Stimulated activated CD4-positive, alpha-beta T cell treated with anti-CD3 and anti-CD28 coated beads, Interleukin-2, amount 100 ng/mL, for 4 hours (primary cell): Measurements from ENCODE around the gene C2orf69.
"Not testable (repeated sequence)": the region's sequence is repeated elsewhere in the genome, so short reads cannot be mapped to it uniquely, and the experiment has no call there.

ENCODE experiments used
- DNase-seq: peaks from one replicate; pipeline ENCODE4 v3.0.0-alpha.2; 2020; ENCODE audit warnings: low read depth

C2orf69 gene

GRCh38 chr2:199911052-199911876 lies at the start of gene C2orf69:
C2orf69 (plus strand) TSS chr2:199911293; CDS start chr2:199911439, 146 bp downstream.
- DNase-seq: peak; percentile 88

- DNase-seq: no peak
These were observed 48.3 kb upstream of the C2orf69 start for GRCh38 chr2:199862788-199863187.

DNA sequence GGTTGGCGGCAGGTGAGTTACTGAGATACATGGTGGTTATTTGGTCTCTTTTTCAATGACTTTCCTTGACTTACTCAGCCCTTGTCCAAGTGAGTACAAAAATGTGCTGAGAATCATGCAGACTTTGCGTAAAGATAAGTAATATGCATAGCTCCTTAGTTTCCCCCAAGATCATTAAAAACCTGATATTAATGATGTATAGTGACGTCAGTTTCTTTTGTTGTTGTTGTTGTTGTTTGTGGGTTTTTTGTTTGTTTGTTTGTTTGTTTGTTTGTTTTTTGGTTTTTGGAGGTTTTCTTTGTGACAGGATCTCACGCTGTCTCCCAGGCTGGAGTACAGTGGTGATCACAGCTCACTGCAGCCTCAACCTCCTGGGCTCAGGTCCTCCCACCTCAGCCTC lies 45.2 kb upstream of the C2orf69 start:
- no peak for DNase-seq

DNA sequence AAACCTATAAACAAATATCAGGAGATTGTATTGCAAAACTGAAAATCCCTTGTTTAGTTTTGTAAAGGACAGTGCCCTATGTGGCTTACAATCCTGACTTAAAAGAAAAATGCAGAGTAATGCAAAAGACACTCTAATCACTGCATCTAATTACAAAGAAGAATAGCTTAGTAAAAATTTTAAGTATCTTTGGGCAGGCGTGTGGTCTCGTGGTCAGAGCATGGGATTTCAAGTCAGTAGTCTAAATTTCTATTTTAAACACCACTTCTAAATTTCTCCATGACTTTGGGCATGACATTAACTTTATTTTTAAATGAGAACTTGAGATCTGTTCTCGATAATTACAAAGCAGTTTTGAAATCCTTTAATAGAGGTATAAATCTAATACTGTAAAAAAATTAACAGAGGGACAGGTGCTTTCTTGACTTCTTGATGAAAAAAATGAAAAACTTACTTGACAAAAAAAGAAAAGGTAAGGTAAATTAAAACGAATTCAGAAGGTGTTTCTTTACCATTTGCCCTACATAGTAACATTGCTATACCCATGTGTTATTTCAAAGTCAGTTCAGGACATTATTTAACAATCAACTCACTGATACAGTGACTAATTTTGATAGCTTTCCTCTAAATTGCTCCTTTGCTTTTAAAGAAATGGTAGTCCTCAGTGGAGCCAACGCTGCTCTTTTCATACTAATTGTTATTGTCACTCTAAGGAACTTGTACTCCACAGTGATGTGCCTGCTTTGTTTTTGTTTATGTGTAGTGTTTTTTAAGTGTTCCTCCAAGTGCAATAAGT lies 42.5 kb upstream of the C2orf69 start:
- no peak for DNase-seq

DNA sequence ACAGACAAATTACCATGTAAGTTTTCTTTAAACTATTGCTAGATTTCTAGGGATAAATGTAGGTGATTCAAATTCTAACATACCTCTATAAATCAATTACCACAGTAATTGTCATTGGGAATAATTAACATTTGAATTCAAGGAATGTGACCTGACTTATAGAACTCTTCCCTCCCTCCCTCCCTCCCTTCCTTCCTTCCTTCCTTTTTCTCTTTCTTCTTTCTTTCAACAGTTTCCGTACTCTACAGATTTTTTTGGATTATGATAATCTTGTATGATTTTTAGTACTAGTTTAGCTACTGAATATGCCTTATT lies 41.9 kb upstream of the C2orf69 start:
- DNase-seq: no peak

DNA sequence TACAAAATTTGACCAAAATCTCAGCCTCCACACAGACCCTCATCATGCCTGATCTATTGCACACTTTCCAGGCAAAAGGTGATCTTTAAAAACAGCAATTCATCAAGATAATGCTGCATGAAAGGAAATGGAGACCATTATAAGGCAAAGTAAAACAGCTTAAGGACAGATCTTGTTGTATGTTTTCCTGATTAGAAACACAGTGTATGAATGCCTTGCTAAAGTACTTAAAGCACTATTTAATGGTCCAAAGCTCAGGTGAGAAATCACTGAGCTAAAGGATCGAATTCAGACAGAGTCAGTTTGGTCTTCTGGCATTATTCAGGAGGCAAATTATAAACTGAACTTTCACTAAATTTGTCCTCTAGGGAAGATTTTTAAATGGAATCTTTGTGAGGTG lies 41.4 kb upstream of the C2orf69 start:
- no peak for DNase-seq

- DNase-seq: no peak
These were observed 40.5 kb upstream of the C2orf69 start for GRCh38 chr2:199870581-199870980.

GRCh38 chr2:199874209-199874608 lies 36.9 kb upstream of the C2orf69 start:
- DNase-seq: no peak

DNA sequence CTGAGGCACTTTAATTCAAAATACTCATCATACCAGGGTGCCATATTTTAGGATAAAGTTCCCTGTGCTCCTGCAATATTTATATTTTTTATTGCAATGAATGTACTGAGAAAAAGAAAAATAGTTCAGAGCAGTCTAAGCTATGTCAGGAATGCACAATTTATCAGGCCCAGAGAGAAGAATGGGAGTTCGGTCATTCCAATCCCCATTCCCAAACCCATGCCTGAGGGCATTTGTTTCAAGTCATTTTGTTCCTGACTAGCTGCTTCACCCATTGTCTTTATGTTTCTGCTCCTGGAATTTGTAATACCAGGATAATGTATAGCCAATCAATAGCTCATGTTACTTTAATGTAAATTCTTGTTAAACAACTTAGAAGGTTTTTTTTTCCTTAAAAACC lies 35.7 kb upstream of the C2orf69 start:
- no peak for DNase-seq

- DNase-seq: no peak
These were observed 28.4 kb upstream of the C2orf69 start for GRCh38 chr2:199882667-199883066.

GRCh38 chr2:199883474-199884212 lies 27.4 kb upstream of the C2orf69 start:
- DNase-seq: no peak

DNA sequence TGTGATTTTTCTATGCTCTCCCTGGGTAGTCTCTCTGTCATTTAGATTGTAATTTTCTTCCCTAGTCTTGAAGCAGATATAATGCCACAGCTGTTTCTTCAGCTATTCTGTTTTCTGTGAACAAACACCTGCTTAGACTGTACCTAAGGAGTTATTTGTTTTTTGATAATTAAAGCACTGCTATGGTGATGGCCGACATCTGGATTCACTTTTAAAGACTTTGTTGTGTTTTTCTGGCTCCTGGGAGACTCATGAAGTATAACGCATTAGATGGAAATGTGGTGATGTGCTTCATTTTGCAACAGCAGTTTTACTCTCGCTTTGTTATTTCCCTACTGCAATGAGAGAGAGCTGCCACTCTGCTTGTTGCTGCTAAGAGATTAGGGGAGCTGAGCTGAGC lies 15.7 kb upstream of the C2orf69 start:
- no peak for DNase-seq

- DNase-seq: no peak
These were observed 14.5 kb upstream of the C2orf69 start for GRCh38 chr2:199896617-199897016.

DNA sequence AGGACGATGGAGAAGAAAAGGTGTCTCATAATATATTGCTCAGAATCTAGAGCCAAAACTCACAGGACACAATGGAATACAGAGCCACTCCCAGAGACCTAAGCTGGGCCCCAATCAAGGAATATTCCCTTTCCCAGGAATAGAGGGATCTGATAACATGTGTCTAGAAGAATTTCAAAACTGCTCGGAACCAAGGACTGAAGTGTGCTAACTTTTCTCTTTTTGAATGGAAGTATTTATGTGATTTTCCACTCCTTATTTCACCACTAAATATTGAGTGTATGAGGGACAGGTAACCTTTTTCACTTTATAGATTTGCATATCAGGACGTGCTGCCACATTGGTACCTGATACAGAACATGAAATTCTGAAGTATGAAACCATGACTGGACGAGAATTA lies 9.2 kb upstream of the C2orf69 start:
- DNase-seq: no peak

GRCh38 chr2:199902486-199903110 lies 8.5 kb upstream of the C2orf69 start:
- no peak for DNase-seq

DNA sequence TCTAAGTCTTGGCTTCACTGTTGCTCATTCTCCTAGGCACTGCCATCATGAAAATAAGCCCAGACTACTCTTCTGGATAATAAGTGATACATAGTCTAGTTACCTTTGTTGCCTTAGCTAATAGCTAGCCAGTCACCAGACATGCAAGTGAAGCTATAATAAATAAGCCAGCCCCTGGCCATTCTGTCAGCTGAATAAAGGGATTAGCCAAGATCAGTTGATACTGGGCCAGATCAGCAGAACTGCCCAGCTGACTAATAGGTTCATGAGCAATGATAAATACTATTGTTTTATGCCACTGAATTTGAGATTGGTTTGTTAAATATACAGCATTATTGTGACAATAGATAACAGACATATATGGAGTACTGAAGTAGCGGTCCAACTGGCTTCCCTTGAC lies 8.0 kb upstream of the C2orf69 start:
- no peak for DNase-seq

DNA sequence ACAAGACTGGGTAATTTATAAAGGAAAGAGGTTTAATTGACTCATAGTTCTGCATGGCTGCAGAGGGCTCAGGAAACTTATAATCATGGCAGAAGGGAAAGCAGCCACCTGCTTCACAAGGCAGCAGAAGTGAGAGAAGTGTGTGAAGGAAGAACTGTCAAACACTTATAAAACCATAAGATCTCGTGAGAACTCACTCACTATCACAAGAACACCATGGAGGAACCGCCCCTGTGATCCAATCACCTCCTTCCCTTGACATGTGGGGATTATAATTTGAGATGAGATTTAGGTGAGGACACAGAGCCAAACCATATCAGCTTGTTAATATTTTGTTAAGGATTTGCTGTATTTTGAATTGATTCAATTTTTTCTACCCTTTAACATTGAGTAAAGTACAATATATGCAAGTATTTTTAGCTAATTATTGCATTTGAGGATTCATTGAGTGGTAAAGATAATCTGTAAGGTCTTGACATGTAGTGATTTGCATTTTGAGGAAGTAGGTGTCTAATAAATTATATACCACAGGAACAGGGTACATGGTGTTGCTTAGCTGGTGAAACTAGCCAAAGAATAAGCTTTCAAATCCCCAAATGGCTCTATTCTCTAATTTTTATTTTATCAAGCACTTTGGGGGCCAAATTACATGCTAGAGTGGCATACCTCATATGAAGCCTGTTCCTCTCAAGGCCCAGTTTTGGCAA lies 3.9 kb upstream of the C2orf69 start:
- no peak for DNase-seq

DNA sequence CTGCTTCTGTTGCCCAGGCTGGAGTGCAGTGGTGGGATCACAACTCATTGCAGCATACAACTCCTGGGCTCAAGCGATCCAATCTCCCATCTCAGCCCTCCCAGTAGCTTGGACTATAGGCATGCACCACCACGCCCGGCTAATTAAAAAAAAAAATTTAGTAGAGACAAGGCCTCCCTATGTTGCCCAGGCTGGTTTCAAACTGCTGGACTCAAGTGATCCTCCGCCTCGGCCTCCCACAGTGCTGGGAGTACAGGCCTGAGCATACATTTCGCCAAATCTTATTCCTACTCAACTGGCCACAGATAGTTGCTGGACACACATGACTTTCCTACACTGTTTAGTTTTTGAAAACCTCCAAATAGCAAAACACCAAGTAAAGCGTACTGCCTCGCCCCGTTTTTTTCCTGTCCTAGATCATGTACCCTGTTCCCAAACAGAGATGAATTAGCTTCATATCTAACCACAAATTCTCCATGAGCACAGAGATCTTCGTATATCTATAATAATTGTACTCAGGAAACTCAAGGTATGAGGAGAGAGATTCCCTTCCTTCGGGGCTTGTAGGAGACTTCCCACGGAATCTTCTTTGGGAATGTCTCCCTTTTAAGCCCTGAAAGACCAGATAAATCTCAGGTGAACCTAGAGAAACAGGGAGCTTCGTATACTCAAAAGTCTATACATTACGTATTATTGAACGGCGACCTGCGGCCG lies 598 bp upstream of the C2orf69 start:
- DNase-seq: no peak

DNA sequence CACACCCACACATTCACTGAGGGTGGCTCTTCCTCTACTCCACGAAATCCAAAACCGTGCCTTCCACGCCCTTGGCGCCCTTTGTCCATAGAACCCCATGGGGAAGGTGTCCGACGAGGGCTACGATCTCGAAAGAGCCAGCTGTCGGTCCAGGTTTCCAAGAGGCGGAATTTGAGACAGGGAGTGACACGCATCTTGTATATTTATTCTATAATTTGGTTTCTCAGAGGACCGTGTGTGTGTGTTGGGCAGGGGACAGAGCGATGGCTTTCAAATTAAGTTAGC lies 726 bp downstream of the C2orf69 start:
- no peak for DNase-seq

DNA sequence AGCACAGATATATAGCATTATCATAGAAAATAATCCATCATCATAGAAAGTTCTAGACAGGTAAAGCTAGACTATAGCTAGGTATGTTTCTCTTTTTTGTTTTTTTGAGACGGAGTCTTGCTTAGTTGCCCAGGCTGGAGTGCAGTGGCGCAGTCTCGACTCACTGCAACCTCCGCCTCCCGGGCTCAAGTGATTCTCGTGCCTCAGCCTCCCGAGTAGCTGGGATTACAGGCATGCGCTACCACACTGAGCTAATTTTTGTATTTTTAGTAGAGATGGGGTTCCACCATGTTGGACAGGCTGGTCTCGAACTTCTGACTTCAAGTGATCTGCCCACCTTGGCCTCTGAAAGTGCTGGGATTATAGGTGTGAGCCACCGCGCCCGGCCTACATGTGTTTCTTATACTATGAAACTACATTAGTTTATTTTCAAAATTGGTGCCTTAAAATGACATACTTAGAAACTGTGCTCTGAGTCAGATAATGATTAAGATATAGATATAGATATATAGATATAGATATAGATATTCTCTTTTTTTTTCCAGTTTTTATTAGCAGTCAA lies 1.5 kb downstream of the C2orf69 start:
- DNase-seq: not testable (repeated sequence)

- DNase-seq: no peak
These were observed 3.4 kb downstream of the C2orf69 start for GRCh38 chr2:199914372-199914958.
